ENCODE data around the gene ELFN1.

- TF ChIP-seq CTCF (IDR thresholded peaks at IDR 0.05): no peak
- no peak for TF ChIP-seq POLR2A (IDR thresholded peaks at IDR 0.05)
These were observed 53.2 kb downstream of the ELFN1 start for GRCh38 chr7:1723254-1723653.
